H9 (cell line): ENCODE results near the gene IGSF3. TPM values are rescaled to one million over a fixed set of nuclear protein-coding genes. Genes with fewer than 3 reads are reported as not detected.

Experiments
- DNase-seq: peaks from one replicate; pipeline ENCODE4 v3.0.0-alpha.2; 2017
- H2AFZ ChIP-seq: one replicate; pipeline ENCODE4 v1.6.1; 2013; ENCODE audit warnings: mild to moderate bottlenecking, low read length, control low read depth, moderate library complexity
- H2AK5ac ChIP-seq: 2 replicates; pipeline ENCODE4 v1.6.1; 2013; ENCODE audit warnings: low read length, control low read depth, mixed read lengths; ENCODE audit not compliant: insufficient read length
- H2BK120ac ChIP-seq: one replicate; pipeline ENCODE4 v1.6.1; 2013; ENCODE audit warnings: low read depth, mild to moderate bottlenecking, low read length, control low read depth, inconsistent platforms; ENCODE audit not compliant: poor library complexity, severe bottlenecking
- H2BK12ac ChIP-seq: 2 replicates; pipeline ENCODE4 v1.6.1; 2013; ENCODE audit warnings: low read length, control low read depth, mixed read lengths, low read depth; ENCODE audit not compliant: insufficient read length
- H2BK15ac ChIP-seq: 2 replicates; pipeline ENCODE4 v1.6.1; 2013; ENCODE audit warnings: low read depth, low read length, control low read depth
- H2BK20ac ChIP-seq: one replicate; pipeline ENCODE4 v1.6.1; 2013; ENCODE audit warnings: low read depth, mild to moderate bottlenecking, low read length, control low read depth, inconsistent platforms; ENCODE audit not compliant: poor library complexity, severe bottlenecking
- H2BK5ac ChIP-seq: 2 replicates; pipeline ENCODE4 v1.6.1; 2013; ENCODE audit warnings: low read length, control low read depth, mixed read lengths; ENCODE audit not compliant: insufficient read length
- H3K14ac ChIP-seq: 2 replicates; pipeline ENCODE4 v1.6.1; 2013; ENCODE audit warnings: low read length, control low read depth; ENCODE audit not compliant: insufficient read depth
- H3K18ac ChIP-seq: 2 replicates; pipeline ENCODE4 v1.6.1; 2013; ENCODE audit warnings: low read depth, mild to moderate bottlenecking, mixed read lengths, low read length, control low read depth; ENCODE audit not compliant: insufficient read length
- H3K23ac ChIP-seq: 2 replicates; pipeline ENCODE4 v1.6.1; 2013; ENCODE audit warnings: low read length, control low read depth, mixed read lengths, low read depth; ENCODE audit not compliant: insufficient read length
- H3K23me2 ChIP-seq: 2 replicates; pipeline ENCODE4 v1.6.1; 2013; ENCODE audit warnings: low read depth, mild to moderate bottlenecking, mixed read lengths, low read length, control low read depth; ENCODE audit not compliant: insufficient read length, poor library complexity, severe bottlenecking
- H3K27ac ChIP-seq: 2 replicates; pipeline ENCODE4 v1.5.1; 2013; ENCODE audit warnings: low read length, control low read depth, mixed read lengths, low read depth; ENCODE audit not compliant: insufficient read length
- H3K27me3 ChIP-seq: 2 replicates; pipeline ENCODE4 v1.6.1; 2013; ENCODE audit warnings: low read length, control low read depth, inconsistent platforms; ENCODE audit not compliant: insufficient read depth
- H3K4ac ChIP-seq: 2 replicates; pipeline ENCODE4 v1.6.1; 2013; ENCODE audit warnings: low read depth, mild to moderate bottlenecking, control low read depth, inconsistent platforms, low read length, moderate library complexity
- H3K4me1 ChIP-seq: 2 replicates; pipeline ENCODE4 v1.6.1; 2013; ENCODE audit warnings: low read length, control low read depth, inconsistent platforms; ENCODE audit not compliant: insufficient read depth
- H3K4me2 ChIP-seq: 2 replicates; pipeline ENCODE4 v1.6.1; 2013; ENCODE audit warnings: low read length, control low read depth, mixed read lengths; ENCODE audit not compliant: insufficient read length, insufficient read depth
- H3K56ac ChIP-seq: 2 replicates; pipeline ENCODE4 v1.6.1; 2013; ENCODE audit warnings: low read depth, mild to moderate bottlenecking, mixed read lengths, low read length, control low read depth; ENCODE audit not compliant: insufficient read length
- H3K79me1 ChIP-seq: 2 replicates; pipeline ENCODE4 v1.6.1; 2013; ENCODE audit warnings: low read depth, mild to moderate bottlenecking, moderate library complexity, low read length, control low read depth, inconsistent platforms; ENCODE audit not compliant: insufficient read depth, poor library complexity, severe bottlenecking
- H3K79me2 ChIP-seq: 2 replicates; pipeline ENCODE4 v1.6.1; 2013; ENCODE audit warnings: low read length, control low read depth, inconsistent platforms; ENCODE audit not compliant: insufficient read depth
- H3K9ac ChIP-seq: 2 replicates; pipeline ENCODE4 v1.6.1; 2013; ENCODE audit warnings: low read length, control low read depth, mixed read lengths; ENCODE audit not compliant: insufficient read length; ENCODE audit errors: extremely low read depth
- H3K9me3 ChIP-seq: one replicate; pipeline ENCODE4 v1.6.1; 2013; ENCODE audit warnings: low read depth, low read length, inconsistent platforms; ENCODE audit not compliant: control insufficient read depth
- H3T11ph ChIP-seq: one replicate; pipeline ENCODE4 v1.6.1; 2013; ENCODE audit warnings: mild to moderate bottlenecking, low read length, control low read depth, inconsistent platforms
- H4K20me1 ChIP-seq: one replicate; pipeline ENCODE4 v1.6.1; 2013; ENCODE audit not compliant: control insufficient read depth, insufficient read length, insufficient read depth
- H4K5ac ChIP-seq: 2 replicates; pipeline ENCODE4 v1.6.1; 2013; ENCODE audit warnings: low read depth, mild to moderate bottlenecking, mixed read lengths, low read length, control low read depth; ENCODE audit not compliant: insufficient read length
- H4K8ac ChIP-seq: replicated peaks from 2 replicates; pipeline ENCODE4 v1.6.1; 2013; ENCODE audit warnings: low read length, control low read depth, mixed read lengths, low read depth; ENCODE audit not compliant: insufficient read length
- H4K91ac ChIP-seq: 2 replicates; pipeline ENCODE4 v1.6.1; 2013; ENCODE audit warnings: low read depth, mild to moderate bottlenecking, moderate library complexity, mixed read lengths, low read length, control low read depth; ENCODE audit not compliant: insufficient read length
- H3K27ac Mint-ChIP-seq, 3 experiments: 2 replicates in 2 of 3; 3 replicates in 1 of 3; pipeline ENCODE4 v1.8.0; 2020 to 2021; ENCODE audit warnings: mixed read lengths in 3 of 3, mild to moderate bottlenecking in 1 of 3, moderate library complexity in 1 of 3
- H3K27me3 Mint-ChIP-seq: 2 replicates; pipeline ENCODE4 v1.8.0; 2021; ENCODE audit warnings: low read depth, mild to moderate bottlenecking, moderate library complexity, mixed read lengths
- H3K36me3 Mint-ChIP-seq, 3 experiments: 2 replicates in 2 of 3; 3 replicates in 1 of 3; pipeline ENCODE4 v1.8.0; 2020 to 2021; ENCODE audit warnings: low read depth in 3 of 3, mixed read lengths in 3 of 3; ENCODE audit not compliant: insufficient read depth in 1 of 3
- H3K4me1 Mint-ChIP-seq, 2 experiments: 2 replicates each; pipeline ENCODE4 v1.8.0; 2020; ENCODE audit warnings: mixed read lengths in 2 of 2
- H3K4me3 Mint-ChIP-seq, 2 experiments: 2 replicates in 1 of 2; 3 replicates in 1 of 2; pipeline ENCODE4 v1.8.0; 2020 to 2021; ENCODE audit warnings: mild to moderate bottlenecking in 2 of 2, mixed read lengths in 2 of 2, moderate library complexity in 1 of 2
- H3K9me3 Mint-ChIP-seq, 2 experiments: 2 replicates in 1 of 2; 3 replicates in 1 of 2; pipeline ENCODE4 v1.8.0; 2020; ENCODE audit warnings: mild to moderate bottlenecking in 2 of 2, mixed read lengths in 2 of 2, moderate library complexity in 1 of 2
- CTCF ChIP-seq: fragments of 200-600 bp; sonication (generic); conservative IDR thresholded peaks from 3 replicates; pipeline ENCODE4 v1.8.0; 2021; ENCODE audit warnings: antibody characterized with exemption, mild to moderate bottlenecking
- WGBS: extraction: QIAGEN DNeasy Blood & Tissue Kit; methylation state at CpG from one replicate; pipeline ENCODE4 v1.1.7; 2013; ENCODE audit warnings: missing lambda C conversion rate, low lambda C conversion rate, mixed read lengths; ENCODE audit not compliant: insufficient read length; ENCODE audit errors: extremely low coverage; 5-methylcytosine and 5-hydroxymethylcytosine counted together
- total RNA-seq: library from RNA; stranded (reverse); gene quantifications from 2 replicates; pipeline ENCODE4 v1.2.1, GENCODE V29; 2021

Gene IGSF3
- total RNA-seq, 1 experiment from 2014 or later: 19.1 TPM

GRCh38 chr1:116690396-116690848, 22.9 kb upstream of the IGSF3 start:
- Histone ChIP-seq H3K79me1 (no peaks in the 10 kb centered on the region), H3K9me3 (no peaks in the 10 kb centered on the region), H3K23ac (no peak overlapping the region), H3T11ph (no peak overlapping the region), H3K4ac (no peak overlapping the region), H2AK5ac (no peak overlapping the region), H3K23me2 (no peaks in the 10 kb centered on the region), H2BK5ac (no peak overlapping the region), H3K4me1 (no peaks in the 10 kb centered on the region; the same call in 1 of the 2 replicates), H3K9ac (no peak overlapping the region), H4K8ac (no peak overlapping the region), H3K56ac (no peak overlapping the region), H4K5ac (no peak overlapping the region), H3K4me2 (no peak overlapping the region), H3K79me2 (no peaks in the 10 kb centered on the region), H4K20me1 (no peaks in the 10 kb centered on the region), H4K91ac (no peak overlapping the region), H2BK15ac (no peak overlapping the region), H2AFZ (no peak overlapping the region), H2BK120ac (no peak overlapping the region), H2BK12ac (no peak overlapping the region), H3K18ac (no peak overlapping the region), H3K27ac (no peak overlapping the region), H3K14ac (no peak overlapping the region), H3K27me3 (no peaks in the 10 kb centered on the region), H2BK20ac (no peak overlapping the region)
- Mint-ChIP-seq H3K4me1 (peaks cover 8 to 21% of the 10 kb centered on the region in 2 experiments), H3K9me3 (no peaks in the 10 kb centered on the region), H3K36me3 (no peaks in the 10 kb centered on the region; a peak in 1 of 7 replicates), H3K27me3 (no peaks in the 10 kb centered on the region), H3K4me3 (no peak overlapping the region), H3K27ac (no peak overlapping the region)
- WGBS: no CpG with 5 or more reads among the region's 2 CpGs
- no peak for DNase-seq
- TF ChIP-seq CTCF: no peak
